AG09319 (cell line): ENCODE data around the gene C5orf24.
A peak's percentile ranks its signal among the peaks of the same experiment; 100 is the strongest.
"Not testable (repeated sequence)": the region's sequence is repeated elsewhere in the genome, so short reads cannot be mapped to it uniquely, and the experiment has no call there.

ENCODE experiments used
- DNase-seq: peaks from one replicate; pipeline ENCODE4 v3.0.0-alpha.2; 2010; ENCODE audit warnings: low read depth; ENCODE audit errors: extremely low read depth
- CTCF ChIP-seq: IDR thresholded peaks from 2 replicates; pipeline ENCODE4 v1.5.1; 2011; ENCODE audit warnings: low read depth, mild to moderate bottlenecking, inconsistent platforms, low read length, moderate library complexity

C5orf24 gene

GRCh38 chr5:134840811-134841210 is 5.0 kb upstream of the C5orf24 start:
- no peak for DNase-seq
- no peak for TF ChIP-seq CTCF

- no peak for TF ChIP-seq CTCF
- no peak for DNase-seq
These were observed 1.5 kb upstream of the C5orf24 start for GRCh38 chr5:134844252-134844651.

GRCh38 chr5:134845335-134845851 is 375 bp upstream of the C5orf24 start:
- TF ChIP-seq CTCF = no peak
- no peak for DNase-seq

GRCh38 chr5:134846641-134846960 is 833 bp downstream of the C5orf24 start:
- no peak for DNase-seq
- no peak for TF ChIP-seq CTCF

- DNase-seq = not testable (repeated sequence)
These were observed 3.7 kb downstream of the C5orf24 start for GRCh38 chr5:134849434-134849933.

GRCh38 chr5:134851307-134851923 is 5.6 kb downstream of the C5orf24 start:
- TF ChIP-seq CTCF = peak; percentile 66
- no peak for DNase-seq

GRCh38 chr5:134856465-134856864 is 10.7 kb downstream of the C5orf24 start:
- DNase-seq = not testable (repeated sequence)

- no peak for DNase-seq
- TF ChIP-seq CTCF = no peak
These were observed 11.6 kb downstream of the C5orf24 start for GRCh38 chr5:134857401-134857800.
